H9 (cell line): ENCODE results near the gene NPTXR. TPM values are rescaled to one million over a fixed set of nuclear protein-coding genes. Genes with fewer than 3 reads are reported as not detected.

Source experiments
- DNase-seq: peaks from one replicate; pipeline ENCODE4 v3.0.0-alpha.2; 2017
- H2AFZ ChIP-seq: one replicate; pipeline ENCODE4 v1.6.1; 2013; ENCODE audit warnings: mild to moderate bottlenecking, low read length, control low read depth, moderate library complexity
- H2AK5ac ChIP-seq: 2 replicates; pipeline ENCODE4 v1.6.1; 2013; ENCODE audit warnings: low read length, control low read depth, mixed read lengths; ENCODE audit not compliant: insufficient read length
- H2BK120ac ChIP-seq: one replicate; pipeline ENCODE4 v1.6.1; 2013; ENCODE audit warnings: low read depth, mild to moderate bottlenecking, low read length, control low read depth, inconsistent platforms; ENCODE audit not compliant: poor library complexity, severe bottlenecking
- H2BK12ac ChIP-seq: 2 replicates; pipeline ENCODE4 v1.6.1; 2013; ENCODE audit warnings: low read length, control low read depth, mixed read lengths, low read depth; ENCODE audit not compliant: insufficient read length
- H2BK15ac ChIP-seq: 2 replicates; pipeline ENCODE4 v1.6.1; 2013; ENCODE audit warnings: low read depth, low read length, control low read depth
- H2BK20ac ChIP-seq: one replicate; pipeline ENCODE4 v1.6.1; 2013; ENCODE audit warnings: low read depth, mild to moderate bottlenecking, low read length, control low read depth, inconsistent platforms; ENCODE audit not compliant: poor library complexity, severe bottlenecking
- H2BK5ac ChIP-seq: 2 replicates; pipeline ENCODE4 v1.6.1; 2013; ENCODE audit warnings: low read length, control low read depth, mixed read lengths; ENCODE audit not compliant: insufficient read length
- H3K14ac ChIP-seq: 2 replicates; pipeline ENCODE4 v1.6.1; 2013; ENCODE audit warnings: low read length, control low read depth; ENCODE audit not compliant: insufficient read depth
- H3K18ac ChIP-seq: 2 replicates; pipeline ENCODE4 v1.6.1; 2013; ENCODE audit warnings: low read depth, mild to moderate bottlenecking, mixed read lengths, low read length, control low read depth; ENCODE audit not compliant: insufficient read length
- H3K23ac ChIP-seq: 2 replicates; pipeline ENCODE4 v1.6.1; 2013; ENCODE audit warnings: low read length, control low read depth, mixed read lengths, low read depth; ENCODE audit not compliant: insufficient read length
- H3K23me2 ChIP-seq: 2 replicates; pipeline ENCODE4 v1.6.1; 2013; ENCODE audit warnings: low read depth, mild to moderate bottlenecking, mixed read lengths, low read length, control low read depth; ENCODE audit not compliant: insufficient read length, poor library complexity, severe bottlenecking
- H3K27ac ChIP-seq: 2 replicates; pipeline ENCODE4 v1.5.1; 2013; ENCODE audit warnings: low read length, control low read depth, mixed read lengths, low read depth; ENCODE audit not compliant: insufficient read length
- H3K27me3 ChIP-seq: 2 replicates; pipeline ENCODE4 v1.6.1; 2013; ENCODE audit warnings: low read length, control low read depth, inconsistent platforms; ENCODE audit not compliant: insufficient read depth
- H3K4ac ChIP-seq: 2 replicates; pipeline ENCODE4 v1.6.1; 2013; ENCODE audit warnings: low read depth, mild to moderate bottlenecking, control low read depth, inconsistent platforms, low read length, moderate library complexity
- H3K4me1 ChIP-seq: 2 replicates; pipeline ENCODE4 v1.6.1; 2013; ENCODE audit warnings: low read length, control low read depth, inconsistent platforms; ENCODE audit not compliant: insufficient read depth
- H3K4me2 ChIP-seq: 2 replicates; pipeline ENCODE4 v1.6.1; 2013; ENCODE audit warnings: low read length, control low read depth, mixed read lengths; ENCODE audit not compliant: insufficient read length, insufficient read depth
- H3K56ac ChIP-seq: 2 replicates; pipeline ENCODE4 v1.6.1; 2013; ENCODE audit warnings: low read depth, mild to moderate bottlenecking, mixed read lengths, low read length, control low read depth; ENCODE audit not compliant: insufficient read length
- H3K79me1 ChIP-seq: 2 replicates; pipeline ENCODE4 v1.6.1; 2013; ENCODE audit warnings: low read depth, mild to moderate bottlenecking, moderate library complexity, low read length, control low read depth, inconsistent platforms; ENCODE audit not compliant: insufficient read depth, poor library complexity, severe bottlenecking
- H3K79me2 ChIP-seq: 2 replicates; pipeline ENCODE4 v1.6.1; 2013; ENCODE audit warnings: low read length, control low read depth, inconsistent platforms; ENCODE audit not compliant: insufficient read depth
- H3K9ac ChIP-seq: 2 replicates; pipeline ENCODE4 v1.6.1; 2013; ENCODE audit warnings: low read length, control low read depth, mixed read lengths; ENCODE audit not compliant: insufficient read length; ENCODE audit errors: extremely low read depth
- H3K9me3 ChIP-seq: one replicate; pipeline ENCODE4 v1.6.1; 2013; ENCODE audit warnings: low read depth, low read length, inconsistent platforms; ENCODE audit not compliant: control insufficient read depth
- H3T11ph ChIP-seq: one replicate; pipeline ENCODE4 v1.6.1; 2013; ENCODE audit warnings: mild to moderate bottlenecking, low read length, control low read depth, inconsistent platforms
- H4K20me1 ChIP-seq: one replicate; pipeline ENCODE4 v1.6.1; 2013; ENCODE audit not compliant: control insufficient read depth, insufficient read length, insufficient read depth
- H4K5ac ChIP-seq: 2 replicates; pipeline ENCODE4 v1.6.1; 2013; ENCODE audit warnings: low read depth, mild to moderate bottlenecking, mixed read lengths, low read length, control low read depth; ENCODE audit not compliant: insufficient read length
- H4K8ac ChIP-seq: replicated peaks from 2 replicates; pipeline ENCODE4 v1.6.1; 2013; ENCODE audit warnings: low read length, control low read depth, mixed read lengths, low read depth; ENCODE audit not compliant: insufficient read length
- H4K91ac ChIP-seq: 2 replicates; pipeline ENCODE4 v1.6.1; 2013; ENCODE audit warnings: low read depth, mild to moderate bottlenecking, moderate library complexity, mixed read lengths, low read length, control low read depth; ENCODE audit not compliant: insufficient read length
- H3K27ac Mint-ChIP-seq, 3 experiments: 2 replicates in 2 of 3; 3 replicates in 1 of 3; pipeline ENCODE4 v1.8.0; 2020 to 2021; ENCODE audit warnings: mixed read lengths in 3 of 3, mild to moderate bottlenecking in 1 of 3, moderate library complexity in 1 of 3
- H3K27me3 Mint-ChIP-seq: 2 replicates; pipeline ENCODE4 v1.8.0; 2021; ENCODE audit warnings: low read depth, mild to moderate bottlenecking, moderate library complexity, mixed read lengths
- H3K36me3 Mint-ChIP-seq, 3 experiments: 2 replicates in 2 of 3; 3 replicates in 1 of 3; pipeline ENCODE4 v1.8.0; 2020 to 2021; ENCODE audit warnings: low read depth in 3 of 3, mixed read lengths in 3 of 3; ENCODE audit not compliant: insufficient read depth in 1 of 3
- H3K4me1 Mint-ChIP-seq, 2 experiments: 2 replicates each; pipeline ENCODE4 v1.8.0; 2020; ENCODE audit warnings: mixed read lengths in 2 of 2
- H3K4me3 Mint-ChIP-seq, 2 experiments: 2 replicates in 1 of 2; 3 replicates in 1 of 2; pipeline ENCODE4 v1.8.0; 2020 to 2021; ENCODE audit warnings: mild to moderate bottlenecking in 2 of 2, mixed read lengths in 2 of 2, moderate library complexity in 1 of 2
- H3K9me3 Mint-ChIP-seq, 2 experiments: 2 replicates in 1 of 2; 3 replicates in 1 of 2; pipeline ENCODE4 v1.8.0; 2020; ENCODE audit warnings: mild to moderate bottlenecking in 2 of 2, mixed read lengths in 2 of 2, moderate library complexity in 1 of 2
- CTCF ChIP-seq: fragments of 200-600 bp; sonication (generic); conservative IDR thresholded peaks from 3 replicates; pipeline ENCODE4 v1.8.0; 2021; ENCODE audit warnings: antibody characterized with exemption, mild to moderate bottlenecking
- WGBS: extraction: QIAGEN DNeasy Blood & Tissue Kit; methylation state at CpG from one replicate; pipeline ENCODE4 v1.1.7; 2013; ENCODE audit warnings: missing lambda C conversion rate, low lambda C conversion rate, mixed read lengths; ENCODE audit not compliant: insufficient read length; ENCODE audit errors: extremely low coverage; 5-methylcytosine and 5-hydroxymethylcytosine counted together
- total RNA-seq: library from RNA; stranded (reverse); gene quantifications from 2 replicates; pipeline ENCODE4 v1.2.1, GENCODE V29; 2021

The NPTXR gene
- total RNA-seq, 1 experiment from 2014 or later = 8.1 TPM

GRCh38 chr22:38846412-38846811 lies 2.6 kb upstream of the NPTXR start:
- Histone ChIP-seq H3K27me3 (peaks cover 19% of the 10 kb centered on the region; the same call in 1 of the 2 replicates), H2BK5ac (no peak overlapping the region), H3K27ac (no peak overlapping the region), H4K91ac (no peak overlapping the region), H3K23ac (no peak overlapping the region), H3K9me3 (no peaks in the 10 kb centered on the region), H3K79me2 (no peaks in the 10 kb centered on the region), H4K5ac (no peak overlapping the region), H2BK15ac (no peak overlapping the region), H3K56ac (no peak overlapping the region), H3K23me2 (peaks cover 4% of the 10 kb centered on the region), H3K18ac (no peak overlapping the region), H3K4me1 (no peaks in the 10 kb centered on the region), H3T11ph (no peak overlapping the region), H2BK12ac (no peak overlapping the region), H3K4me2 (no peak overlapping the region), H3K9ac (no peak overlapping the region), H3K14ac (no peak overlapping the region), H2BK120ac (no peak overlapping the region), H3K4ac (no peak overlapping the region), H4K20me1 (peaks cover 5% of the 10 kb centered on the region), H2AK5ac (no peak overlapping the region), H4K8ac (no peak overlapping the region), H2AFZ (no peak overlapping the region), H2BK20ac (no peak overlapping the region), H3K79me1 (no peaks in the 10 kb centered on the region)
- no CpG with 5 or more reads among the region's 1 CpG for WGBS
- H3K27me3 Mint-ChIP-seq = peaks cover 85% of the 10 kb centered on the region
- peaks cover 0 to 2% (median 0%) of the 10 kb centered on the region in 3 experiments; a peak in 2 of 7 replicates for H3K36me3 Mint-ChIP-seq
- TF ChIP-seq CTCF = no peak
- no peak overlapping the region for H3K27ac Mint-ChIP-seq
- H3K9me3 Mint-ChIP-seq = no peaks in the 10 kb centered on the region; a peak in 1 of 5 replicates
- no peak for DNase-seq
- H3K4me1 Mint-ChIP-seq = peaks cover 13 to 22% of the 10 kb centered on the region in 2 experiments
- no peak overlapping the region for H3K4me3 Mint-ChIP-seq
